SJCRH30 (cell line): Measurements from ENCODE around the gene NREP. TPM values are rescaled to one million over a fixed set of nuclear protein-coding genes. Genes with fewer than 3 reads are reported as not detected.

Experiments
- DNase-seq, 2 experiments: peaks; one replicate each; pipeline ENCODE4 v3.0.0-alpha.2; 2015 to 2020
- H3K27ac ChIP-seq: fragments of 250-450 bp; sonication (Bioruptor Pico); 2 replicates; pipeline ENCODE4 v1.5.1; 2020; ENCODE audit warnings: mild to moderate bottlenecking, moderate library complexity
- H3K27me3 ChIP-seq: fragments of 250-450 bp; sonication (Bioruptor Pico); 2 replicates; pipeline ENCODE4 v1.5.1; 2020; ENCODE audit warnings: mild to moderate bottlenecking, moderate library complexity
- H3K36me3 ChIP-seq: fragments of 250-450 bp; sonication (Bioruptor Pico); 2 replicates; pipeline ENCODE4 v1.5.1; 2020; ENCODE audit warnings: mild to moderate bottlenecking, moderate library complexity
- H3K4me1 ChIP-seq: fragments of 250-450 bp; sonication (Bioruptor Pico); 2 replicates; pipeline ENCODE4 v1.5.1; 2020; ENCODE audit warnings: mild to moderate bottlenecking, moderate library complexity
- H3K4me3 ChIP-seq: fragments of 250-450 bp; sonication (Bioruptor Pico); 2 replicates; pipeline ENCODE4 v1.5.1; 2020; ENCODE audit warnings: mild to moderate bottlenecking, moderate library complexity
- H3K9me3 ChIP-seq: fragments of 250-450 bp; sonication (Bioruptor Pico); replicated peaks from 2 replicates; pipeline ENCODE4 v1.5.1; 2020; ENCODE audit warnings: mild to moderate bottlenecking, moderate library complexity
- total RNA-seq: library from RNA; depleted of rRNA; stranded (reverse); fragments of >200 nt; shearing (Covaris generic); gene quantifications from 2 replicates; pipeline ENCODE4 v1.2.3, GENCODE V29; 2014

Gene NREP
- total RNA-seq, 1 experiment from 2014 or later = 101 TPM

DNA sequence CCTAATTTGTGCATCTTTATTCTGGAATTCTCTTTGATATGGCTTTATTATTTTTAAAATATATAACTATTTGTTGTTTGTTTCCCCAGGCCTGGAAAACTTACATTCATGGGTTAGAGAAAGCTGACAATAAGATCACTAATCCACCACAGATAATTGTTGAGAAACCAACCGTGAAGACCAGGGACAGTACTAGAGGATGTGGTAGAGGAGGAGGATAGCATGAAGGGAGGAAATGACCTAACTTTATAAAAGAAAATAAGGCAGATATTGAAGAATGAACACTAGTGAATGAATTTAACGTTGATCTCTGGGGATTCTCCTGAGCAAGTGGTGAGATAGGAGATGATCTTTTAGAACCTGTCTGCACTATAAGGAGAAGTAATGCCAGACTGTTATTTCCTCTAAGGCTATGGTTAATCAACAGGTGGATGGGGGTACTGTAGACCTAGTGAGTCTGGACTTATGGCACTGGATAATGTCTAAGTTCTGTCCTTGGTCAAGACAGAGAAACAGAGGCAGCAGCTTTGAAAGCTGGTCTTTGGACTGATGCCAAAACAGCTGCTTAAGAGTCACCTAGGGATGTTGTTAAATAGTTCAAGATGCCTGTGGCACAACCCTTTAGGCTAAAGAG is 52.4 kb downstream of the NREP start:
- H3K27me3 ChIP-seq = no peaks in the 10 kb centered on the region; the same call in 1 of the 2 replicates
- DNase-seq = no peak

DNA sequence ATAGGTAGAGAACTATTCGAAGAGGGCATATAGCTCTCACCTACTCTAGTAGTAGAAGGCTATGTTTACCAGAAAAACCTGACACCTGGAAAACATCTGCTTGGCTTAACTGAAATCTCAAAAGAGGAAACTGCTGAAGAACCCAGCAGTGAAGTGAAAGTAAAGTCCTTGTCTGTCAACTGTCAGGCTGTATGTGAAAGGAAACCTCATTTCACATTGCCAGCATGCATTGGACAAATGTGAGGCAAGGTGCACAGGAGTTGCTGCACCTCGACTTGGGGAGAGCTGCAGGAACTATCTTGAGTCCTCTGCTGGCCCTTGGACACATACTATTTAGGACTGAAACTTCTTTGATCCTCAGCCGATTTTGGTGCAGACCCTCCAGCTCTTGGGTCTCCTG is 53.3 kb downstream of the NREP start:
- H3K27ac ChIP-seq = no peak overlapping the region
- H3K27me3 ChIP-seq = no peaks in the 10 kb centered on the region; the same call in 1 of the 2 replicates
- 0 out of 2 replicates have a peak, but pooled peaks cover 2% of the 10 kb centered on the region for H3K4me1 ChIP-seq
- H3K4me3 ChIP-seq = no peak overlapping the region
- DNase-seq = no peak
- no peaks in the 10 kb centered on the region for H3K36me3 ChIP-seq
- H3K9me3 ChIP-seq = no peaks in the 10 kb centered on the region

More for the DNA sequence above, 52.4 kb downstream of the NREP start:
- Histone ChIP-seq H3K36me3 (no peaks in the 10 kb centered on the region), H3K4me3 (no peak overlapping the region), H3K4me1 (0 out of 2 replicates have a peak, but pooled peaks cover 2% of the 10 kb centered on the region), H3K27ac (no peak overlapping the region), H3K9me3 (no peaks in the 10 kb centered on the region)

DNA sequence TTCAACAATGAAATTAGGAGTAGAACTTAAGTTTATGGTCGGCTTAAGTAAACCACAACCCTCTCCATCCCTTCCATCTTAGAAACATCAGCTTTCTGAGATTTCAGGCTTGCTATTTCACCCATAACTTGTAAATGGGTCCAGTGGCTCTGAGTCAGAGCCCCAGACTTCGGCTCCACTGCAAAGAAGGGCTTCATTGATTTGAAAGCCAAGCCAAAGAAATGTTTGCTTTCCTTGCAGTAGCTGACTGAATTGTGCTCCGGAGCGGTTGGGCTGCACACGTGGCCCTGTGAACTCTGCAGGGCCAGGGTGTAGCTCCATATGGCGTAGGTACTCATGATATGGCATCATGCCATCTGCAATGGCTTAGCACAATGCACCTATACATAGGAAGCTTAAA is 57.0 kb downstream of the NREP start:
- H3K27me3 ChIP-seq = no peaks in the 10 kb centered on the region; the same call in 1 of the 2 replicates
- H3K36me3 ChIP-seq = no peaks in the 10 kb centered on the region
- H3K4me3 ChIP-seq = no peak overlapping the region
- DNase-seq = no peak
- no peak overlapping the region for H3K27ac ChIP-seq
- no peaks in the 10 kb centered on the region for H3K4me1 ChIP-seq
- no peaks in the 10 kb centered on the region for H3K9me3 ChIP-seq

DNA sequence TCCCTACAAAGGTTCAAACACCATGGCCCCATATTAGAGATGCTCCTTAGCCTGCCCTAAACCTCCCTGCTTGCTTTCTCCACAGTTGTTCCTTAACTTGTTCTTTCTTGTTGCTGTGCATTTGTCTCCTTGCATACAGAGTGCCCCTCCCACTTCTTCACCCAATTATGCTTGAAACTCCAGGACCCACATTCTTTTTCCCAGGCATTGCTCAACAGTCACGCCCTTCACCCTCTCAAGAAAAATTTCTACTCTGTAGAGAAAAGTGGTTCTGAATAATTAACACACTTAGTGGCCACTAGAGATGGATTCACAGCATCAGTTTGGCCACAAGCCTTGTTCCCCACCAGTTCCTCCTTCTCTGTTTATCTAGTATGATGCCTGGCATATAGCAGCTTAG is 57.7 kb downstream of the NREP start:
- Histone ChIP-seq H3K9me3 (no peaks in the 10 kb centered on the region), H3K27me3 (no peaks in the 10 kb centered on the region; the same call in 1 of the 2 replicates), H3K4me3 (no peak overlapping the region), H3K27ac (no peak overlapping the region), H3K36me3 (no peaks in the 10 kb centered on the region), H3K4me1 (no peaks in the 10 kb centered on the region)
- no peak for DNase-seq

DNA sequence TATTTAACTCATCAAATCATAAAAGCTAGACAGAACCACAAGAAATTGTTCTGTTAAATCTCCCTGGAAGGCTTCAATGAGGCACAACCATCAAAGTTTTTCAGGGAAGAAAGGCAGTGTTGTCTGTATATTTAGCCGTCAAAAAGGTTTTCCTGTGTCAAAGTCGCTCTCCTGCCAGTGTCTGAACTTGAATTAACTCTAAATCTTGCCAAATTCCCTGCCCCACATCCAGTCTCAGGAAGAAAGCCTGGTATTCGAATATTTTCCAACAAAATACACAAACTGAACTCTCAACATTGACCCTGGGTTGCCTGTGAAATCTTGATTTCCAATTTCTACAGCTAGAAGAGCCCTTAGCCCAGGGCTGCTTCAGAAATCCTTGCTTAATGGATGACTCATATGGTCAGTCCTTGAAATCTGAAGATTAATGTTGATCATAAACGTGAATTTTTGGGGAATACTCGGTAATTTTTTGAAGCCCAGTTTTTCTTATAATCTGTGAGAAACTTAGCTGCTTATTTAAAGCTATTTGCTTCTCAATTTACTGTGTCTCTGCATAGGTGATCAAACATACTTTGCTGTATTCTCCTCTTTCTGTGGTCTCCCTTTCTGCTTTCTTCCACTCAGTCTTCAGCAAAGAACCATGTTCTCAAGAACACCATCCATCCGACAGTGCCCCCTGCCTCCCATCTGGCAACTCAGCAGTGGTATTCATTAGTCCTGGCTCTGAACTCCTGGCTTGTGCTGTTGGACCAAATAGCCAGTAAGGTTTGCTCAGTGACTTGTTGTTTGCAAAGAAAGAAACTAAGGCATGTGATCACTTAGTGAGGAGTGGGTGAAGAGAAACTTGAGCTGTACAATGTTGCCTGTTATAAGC is 58.9 kb downstream of the NREP start:
- Histone ChIP-seq H3K36me3 (no peaks in the 10 kb centered on the region), H3K4me3 (no peak overlapping the region), H3K27me3 (no peaks in the 10 kb centered on the region; the same call in 1 of the 2 replicates), H3K4me1 (no peaks in the 10 kb centered on the region), H3K27ac (no peak overlapping the region), H3K9me3 (no peaks in the 10 kb centered on the region)
- no peak for DNase-seq

DNA sequence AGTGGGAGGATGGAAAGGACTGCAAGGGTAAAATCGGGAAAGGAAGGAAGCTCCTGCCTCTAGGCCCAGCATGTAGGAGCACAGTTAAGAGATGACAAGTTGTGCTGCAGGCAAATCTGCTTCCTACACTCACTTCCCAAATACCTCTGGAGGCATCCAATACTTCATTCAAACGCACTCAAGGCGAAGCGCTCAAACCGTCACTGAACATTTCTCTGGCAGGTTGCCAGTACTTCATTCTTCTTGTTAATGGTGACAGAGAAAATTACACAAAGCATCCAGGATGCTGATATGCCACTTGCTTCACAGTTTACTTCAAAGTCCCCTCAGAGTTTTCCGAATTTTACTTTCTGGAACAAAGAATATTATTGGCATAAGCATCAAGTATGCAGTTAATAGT is 59.8 kb downstream of the NREP start:
- Histone ChIP-seq H3K4me3 (no peak overlapping the region), H3K27ac (no peak overlapping the region), H3K4me1 (no peaks in the 10 kb centered on the region), H3K9me3 (no peaks in the 10 kb centered on the region), H3K27me3 (no peaks in the 10 kb centered on the region; the same call in 1 of the 2 replicates), H3K36me3 (no peaks in the 10 kb centered on the region)
- peak in 1 of 2 experiments; percentile 26 for DNase-seq

DNA sequence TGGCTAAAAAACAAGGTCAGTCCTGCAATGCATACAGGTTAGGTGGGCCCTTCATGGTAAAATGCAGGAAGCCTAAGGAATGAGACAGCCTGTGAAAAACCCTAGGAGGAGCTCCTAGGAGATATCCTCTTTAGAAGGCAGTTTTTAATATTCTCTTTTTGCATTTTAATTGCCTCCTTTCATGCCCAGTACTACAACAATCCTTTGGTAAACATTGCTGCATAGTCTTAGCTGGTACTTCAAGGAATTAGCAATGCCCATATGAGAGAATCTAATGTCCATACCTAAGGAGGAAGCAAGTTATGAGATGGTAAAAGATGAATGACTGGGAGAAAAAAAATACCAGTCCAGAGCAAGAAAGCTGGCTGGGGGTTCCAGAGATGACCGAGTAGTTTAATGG is 61.0 kb downstream of the NREP start:
- Histone ChIP-seq H3K4me3 (no peak overlapping the region), H3K36me3 (no peaks in the 10 kb centered on the region), H3K27ac (no peak overlapping the region), H3K9me3 (no peaks in the 10 kb centered on the region), H3K27me3 (no peaks in the 10 kb centered on the region), H3K4me1 (no peaks in the 10 kb centered on the region)
- no peak for DNase-seq

DNA sequence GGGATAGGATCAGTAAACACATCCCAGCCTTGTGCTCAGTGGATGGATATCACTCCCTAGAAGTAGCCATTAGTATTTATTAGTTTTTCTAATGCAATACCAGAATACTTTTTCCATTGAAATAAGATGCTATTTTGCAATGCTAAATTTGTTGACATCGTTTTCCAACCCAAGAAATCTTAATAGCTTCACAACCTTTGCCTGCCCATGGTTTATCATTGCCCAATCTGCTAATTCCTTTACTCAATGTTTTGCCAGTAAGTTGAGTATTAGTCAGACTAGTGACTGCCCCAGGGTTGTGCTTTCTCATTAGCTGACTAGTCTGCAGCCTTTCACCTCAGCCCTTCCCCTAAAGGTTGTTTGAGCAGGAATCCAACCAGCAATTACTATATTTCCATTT is 62.9 kb downstream of the NREP start:
- no peak overlapping the region for H3K27ac ChIP-seq
- H3K4me3 ChIP-seq = no peak overlapping the region
- H3K27me3 ChIP-seq = no peaks in the 10 kb centered on the region
- DNase-seq = no peak
- H3K9me3 ChIP-seq = no peaks in the 10 kb centered on the region
- H3K4me1 ChIP-seq = no peaks in the 10 kb centered on the region
- no peaks in the 10 kb centered on the region for H3K36me3 ChIP-seq

DNA sequence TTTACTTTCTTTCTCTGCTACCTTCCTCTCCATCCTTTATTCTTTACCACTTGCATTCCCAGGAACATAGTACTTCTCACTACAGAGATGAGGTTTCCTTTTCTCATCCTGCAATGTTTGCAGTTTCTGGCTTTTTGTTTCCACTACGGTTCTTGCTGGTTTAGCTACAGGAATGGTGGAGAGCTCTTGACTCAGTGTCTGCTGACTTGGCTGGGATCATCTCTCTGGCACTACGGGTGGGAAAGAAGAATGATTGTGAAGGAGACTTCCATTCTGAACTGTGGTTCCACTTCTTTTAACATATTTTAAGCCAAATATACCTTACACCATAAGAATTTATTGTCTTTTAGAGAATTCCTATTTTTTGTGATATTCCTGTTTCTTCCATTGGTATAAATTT is 65.1 kb downstream of the NREP start:
- Histone ChIP-seq H3K4me1 (no peaks in the 10 kb centered on the region), H3K36me3 (no peaks in the 10 kb centered on the region), H3K27me3 (no peaks in the 10 kb centered on the region), H3K4me3 (no peak overlapping the region), H3K9me3 (no peaks in the 10 kb centered on the region), H3K27ac (no peak overlapping the region)
- no peak for DNase-seq

DNA sequence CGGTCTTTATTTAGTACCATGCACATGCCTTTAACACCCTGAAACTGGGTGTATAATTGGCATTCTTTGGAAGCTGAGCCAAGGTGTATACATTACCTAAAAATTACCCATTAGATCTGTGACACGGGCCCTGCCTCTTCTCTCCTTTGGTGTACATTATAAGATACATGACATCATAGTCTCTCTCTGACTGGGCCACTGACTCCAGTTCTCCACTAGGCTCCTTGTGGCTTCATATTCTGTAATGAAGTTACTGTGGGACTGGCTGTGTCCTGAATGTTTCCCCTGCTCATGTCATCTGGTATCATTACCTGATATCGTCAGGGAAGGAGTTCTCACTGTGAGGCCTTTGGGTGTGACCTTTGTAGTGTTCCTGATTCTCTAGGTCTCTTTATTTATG is 65.5 kb downstream of the NREP start:
- no peaks in the 10 kb centered on the region for H3K9me3 ChIP-seq
- H3K27ac ChIP-seq = no peak overlapping the region
- DNase-seq = no peak
- no peak overlapping the region for H3K4me3 ChIP-seq
- no peaks in the 10 kb centered on the region for H3K4me1 ChIP-seq
- no peaks in the 10 kb centered on the region for H3K27me3 ChIP-seq
- H3K36me3 ChIP-seq = no peaks in the 10 kb centered on the region

DNA sequence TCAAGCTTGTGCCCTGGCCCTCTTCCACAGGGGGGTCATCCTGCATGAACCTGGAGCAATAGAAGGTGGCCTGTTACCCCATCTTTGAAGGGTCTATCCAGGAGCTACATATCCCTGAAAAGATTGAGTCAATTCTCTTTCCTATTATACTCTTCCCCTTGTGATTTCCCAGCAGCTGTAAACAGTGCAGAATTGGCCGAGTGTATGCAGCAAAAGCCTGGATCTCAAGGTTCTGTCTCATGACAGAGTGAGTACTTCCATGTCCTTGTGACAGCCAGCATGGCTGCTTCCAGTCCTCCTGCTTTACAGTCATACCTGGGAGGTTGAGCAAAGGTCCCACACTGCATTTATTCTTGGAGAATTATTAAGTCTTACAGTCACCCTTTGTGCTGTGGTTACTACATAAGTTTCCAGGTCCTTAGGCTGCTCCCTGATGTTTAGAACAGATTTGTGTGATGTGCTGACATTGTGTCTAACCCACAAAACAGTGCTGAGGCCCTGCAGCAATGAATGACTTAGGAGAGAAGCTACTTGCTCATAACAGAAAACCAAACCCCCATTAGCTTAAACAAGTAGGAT is 67.5 kb downstream of the NREP start:
- no peak overlapping the region for H3K27ac ChIP-seq
- no peaks in the 10 kb centered on the region for H3K36me3 ChIP-seq
- no peaks in the 10 kb centered on the region for H3K4me1 ChIP-seq
- H3K4me3 ChIP-seq = no peak overlapping the region
- H3K9me3 ChIP-seq = no peaks in the 10 kb centered on the region
- no peak for DNase-seq
- no peaks in the 10 kb centered on the region for H3K27me3 ChIP-seq

DNA sequence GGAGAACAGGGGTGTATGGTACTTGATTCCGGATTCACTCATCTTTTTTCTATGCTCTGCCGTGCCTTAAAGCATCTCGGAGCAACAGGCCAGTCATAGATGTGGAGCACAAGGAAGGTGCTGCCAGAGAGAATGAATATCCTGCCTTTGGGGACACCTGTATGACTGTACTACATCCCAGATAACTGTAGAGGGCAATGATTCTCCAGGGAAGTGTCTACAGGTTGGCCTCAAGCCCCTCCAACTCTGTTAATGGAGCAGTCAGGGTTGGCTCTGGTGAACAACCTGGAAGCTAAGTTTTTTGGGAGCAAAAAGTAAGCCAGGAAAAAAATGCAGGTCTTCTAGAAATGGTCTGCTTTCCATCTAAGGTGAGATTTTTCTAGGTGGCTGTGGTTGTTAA is 71.0 kb downstream of the NREP start:
- Histone ChIP-seq H3K4me1 (peaks cover 9% of the 10 kb centered on the region; the same call in 1 of the 2 replicates), H3K9me3 (no peaks in the 10 kb centered on the region), H3K4me3 (no peak overlapping the region), H3K27me3 (no peaks in the 10 kb centered on the region), H3K27ac (no peak overlapping the region), H3K36me3 (no peaks in the 10 kb centered on the region)
- DNase-seq = peak in 1 of 2 experiments; percentile 41

DNA sequence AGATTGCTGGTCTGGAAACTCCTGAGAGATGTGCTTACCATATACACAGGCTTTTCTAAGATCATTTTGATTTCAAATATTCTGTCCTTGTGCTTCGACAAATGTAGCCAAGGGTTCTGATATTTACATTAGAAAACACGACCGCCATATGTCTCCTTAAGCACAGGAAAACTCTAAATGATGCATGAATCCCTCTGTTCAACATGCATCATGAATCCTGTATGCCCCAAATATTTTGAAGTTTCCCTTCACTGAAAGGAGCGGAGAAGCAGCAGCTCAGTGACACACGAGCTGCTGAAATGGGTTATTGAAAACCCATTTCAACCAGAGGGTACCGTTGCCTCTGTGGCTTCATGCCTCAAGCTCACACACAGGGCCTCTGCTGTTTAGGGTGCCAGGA is 74.4 kb downstream of the NREP start:
- Histone ChIP-seq H3K27me3 (no peaks in the 10 kb centered on the region), H3K27ac (no peak overlapping the region), H3K9me3 (no peaks in the 10 kb centered on the region), H3K4me3 (no peak overlapping the region), H3K36me3 (no peaks in the 10 kb centered on the region), H3K4me1 (peaks cover 19% of the 10 kb centered on the region; the same call in 1 of the 2 replicates)
- DNase-seq = no peak

DNA sequence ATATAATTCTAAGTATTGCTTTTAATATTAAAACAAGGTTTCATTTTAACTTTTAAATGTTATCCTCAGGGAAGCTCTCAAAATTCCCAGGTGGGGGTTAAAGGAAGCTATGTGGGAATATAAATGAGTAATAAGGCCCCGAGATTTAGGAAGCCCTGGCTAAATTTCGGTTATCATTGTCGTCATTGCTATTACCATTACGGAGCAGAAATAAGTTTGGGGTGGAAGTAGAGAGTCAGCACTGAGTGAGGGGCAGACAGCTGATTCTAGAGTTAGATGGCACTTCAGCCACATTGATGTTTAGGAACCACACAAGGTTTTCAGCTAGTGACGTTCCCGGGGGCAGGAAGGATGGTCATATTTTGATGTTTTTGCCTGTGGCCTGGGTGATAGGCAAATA is 74.9 kb downstream of the NREP start:
- H3K36me3 ChIP-seq = no peaks in the 10 kb centered on the region
- DNase-seq = no peak
- H3K4me3 ChIP-seq = no peak overlapping the region
- H3K27me3 ChIP-seq = no peaks in the 10 kb centered on the region
- no peaks in the 10 kb centered on the region for H3K9me3 ChIP-seq
- H3K4me1 ChIP-seq = peaks cover 19% of the 10 kb centered on the region; the same call in 1 of the 2 replicates
- H3K27ac ChIP-seq = no peak overlapping the region
